Gastroesophageal sphincter (tissue), 4 donors: ENCODE results near the gene GCKR. TPM values are rescaled to one million over a fixed set of nuclear protein-coding genes. Genes with fewer than 3 reads are reported as not detected.
"Not testable (repeated sequence)": the region's sequence is repeated elsewhere in the genome, so short reads cannot be mapped to it uniquely, and the experiment has no call there.

ENCODE experiments used
- ATAC-seq: fragments of 150-250 bp; one replicate; pipeline ENCODE4 v1.9.1; 2016; ENCODE audit warnings: mild to moderate bottlenecking, moderate library complexity
- H3K27ac ChIP-seq, 4 donors: fragments of 200-600 bp; sonication (generic) in 3 of 4; 1 replicate in 3 of 4; 2 replicates in 1 of 4; pipeline ENCODE4 v1.5.1; 2016 to 2019
- H3K27me3 ChIP-seq: fragments of 200-600 bp; sonication (generic); one replicate; pipeline ENCODE4 v1.5.1; 2019
- H3K36me3 ChIP-seq, 2 donors: fragments of 200-600 bp; sonication (generic); one replicate each; pipeline ENCODE4 v1.5.1; 2019; ENCODE audit warnings: control low read depth in 1 of 2
- H3K4me1 ChIP-seq, 3 donors: fragments of 200-600 bp; sonication (generic); 1 replicate in 2 of 3; 2 replicates in 1 of 3; pipeline ENCODE4 v1.5.1; 2016 to 2019; ENCODE audit warnings: control low read depth in 2 of 3
- H3K4me3 ChIP-seq, 2 donors: fragments of 200-600 bp; sonication (generic); one replicate each; pipeline ENCODE4 v1.5.1; 2019; ENCODE audit warnings: mild to moderate bottlenecking in 1 of 2, moderate library complexity in 1 of 2
- H3K9me3 ChIP-seq, 3 donors: fragments of 200-600 bp; sonication (generic); one replicate each; pipeline ENCODE4 v1.5.1; 2017 to 2019; ENCODE audit warnings: control low read depth in 2 of 3
- CTCF ChIP-seq, 4 experiments: fragments of 200-600 bp in 2 of 4; fragments of 450-650 bp in 2 of 4; sonication (generic) in 1 of 4; IDR thresholded peaks; one replicate each; pipeline ENCODE4 v1.5.1; 2017 to 2019; ENCODE audit warnings: antibody characterized with exemption in 4 of 4, mild to moderate bottlenecking in 2 of 4, moderate library complexity in 2 of 4
- EP300 ChIP-seq: sonication (generic); formaldehyde crosslinking; IDR thresholded peaks from one replicate; pipeline ENCODE4 v1.6.1; 2017; ENCODE audit warnings: antibody characterized with exemption, mild to moderate bottlenecking
- POLR2A ChIP-seq, 2 donors: fragments of 450-650 bp; IDR thresholded peaks; one replicate each; pipeline ENCODE4 v1.6.1; 2017; ENCODE audit warnings: antibody characterized with exemption in 2 of 2, mild to moderate bottlenecking in 2 of 2, moderate library complexity in 1 of 2
- POLR2AphosphoS5 ChIP-seq: sonication (generic); formaldehyde crosslinking; IDR thresholded peaks from one replicate; pipeline ENCODE4 v1.6.1; 2017; ENCODE audit warnings: antibody characterized with exemption
- WGBS, 2 donors: methylation state at CpG; one replicate each; pipeline ENCODE4 v1.1.5; 2018; ENCODE audit warnings: low coverage in 1 of 2; 5-methylcytosine and 5-hydroxymethylcytosine counted together
- total RNA-seq, 4 donors: library from RNA; depleted of rRNA; stranded (reverse); fragments of >200 nt; gene quantifications; one replicate each; pipeline ENCODE4 v1.1.0, GENCODE V29; 2016

GCKR gene
- total RNA-seq, 4 donors from 2014 or later: 0.58 TPM; not detected in 3

GRCh38 chr2:27551514-27551913, 54.9 kb downstream of the GCKR start:
- Histone ChIP-seq H3K27me3 (peaks cover 6% of the 10 kb centered on the region), H3K4me3 (no peak overlapping the region), H3K36me3 (no peaks in the 10 kb centered on the region), H3K27ac (no peak overlapping the region), H3K9me3 (peaks cover 0 to under 1% (median 0%) of the 10 kb centered on the region in 3 donors), H3K4me1 (no peaks in the 10 kb centered on the region)
- ATAC-seq: no peak
- TF ChIP-seq EP300 (no peak), POLR2A (IDR thresholded peaks at IDR 0.05) (no peak), POLR2AphosphoS5 (no peak), CTCF (IDR thresholded peaks at IDR 0.05) (no peak)
- 100% methylated on average over 1 of the region's 1 CpG; no CpG with 5 or more reads in 1 of the 2 donors for WGBS, 2 donors

GRCh38 chr2:27552941-27553340, 56.3 kb downstream of the GCKR start:
- H3K4me3 ChIP-seq: no peak overlapping the region
- no peaks in the 10 kb centered on the region for H3K9me3 ChIP-seq
- H3K4me1 ChIP-seq: no peaks in the 10 kb centered on the region
- peaks cover 6% of the 10 kb centered on the region for H3K27me3 ChIP-seq
- no peaks in the 10 kb centered on the region for H3K36me3 ChIP-seq
- H3K27ac ChIP-seq: no peak overlapping the region
- no peak for ATAC-seq
- WGBS, 2 donors: 100% methylated on average over 1 of the region's 2 CpGs; no CpG with 5 or more reads in 1 of the 2 donors
- TF ChIP-seq POLR2A (IDR thresholded peaks at IDR 0.05): no peak
- TF ChIP-seq EP300: no peak
- no peak for TF ChIP-seq POLR2AphosphoS5
- no peak for TF ChIP-seq CTCF (IDR thresholded peaks at IDR 0.05)

GRCh38 chr2:27554451-27554850, 57.8 kb downstream of the GCKR start:
- not testable (repeated sequence) for H3K4me1 ChIP-seq, ATAC-seq, H3K9me3 ChIP-seq, H3K4me3 ChIP-seq, H3K36me3 ChIP-seq, H3K27ac ChIP-seq
- H3K27me3 ChIP-seq: peaks cover 13% of the 10 kb centered on the region
- 60 to 100% methylated on average over 1 of the region's 3 CpGs for WGBS, 2 donors

GRCh38 chr2:27559228-27559627, 62.6 kb downstream of the GCKR start:
- no peak for ATAC-seq
- H3K4me3 ChIP-seq: no peak overlapping the region
- H3K27ac ChIP-seq: no peak overlapping the region
- H3K9me3 ChIP-seq: no peaks in the 10 kb centered on the region
- 86% methylated on average over 2 of the region's 2 CpGs for WGBS, 2 donors
- TF ChIP-seq POLR2AphosphoS5: no peak
- TF ChIP-seq CTCF (IDR thresholded peaks at IDR 0.05): no peak
- TF ChIP-seq POLR2A (IDR thresholded peaks at IDR 0.05): no peak
- no peak for TF ChIP-seq EP300
- no peaks in the 10 kb centered on the region for H3K36me3 ChIP-seq
- H3K4me1 ChIP-seq: no peaks in the 10 kb centered on the region
- peaks cover 32% of the 10 kb centered on the region for H3K27me3 ChIP-seq

- Histone ChIP-seq H3K4me1 (no peaks in the 10 kb centered on the region), H3K9me3 (no peaks in the 10 kb centered on the region), H3K27ac (no peak overlapping the region), H3K27me3 (peaks cover 25% of the 10 kb centered on the region), H3K4me3 (no peak overlapping the region), H3K36me3 (no peaks in the 10 kb centered on the region)
- WGBS, 2 donors: 69 to 100% methylated on average over 1 to 2 of the region's 2 CpGs
- ATAC-seq: no peak
- TF ChIP-seq POLR2AphosphoS5 (no peak), EP300 (no peak), POLR2A (IDR thresholded peaks at IDR 0.05) (no peak), CTCF (IDR thresholded peaks at IDR 0.05) (no peak)
These were observed 64.4 kb downstream of the GCKR start for GRCh38 chr2:27561060-27561459.
